ENCODE measurements around the gene DUOXA1.

DNA sequence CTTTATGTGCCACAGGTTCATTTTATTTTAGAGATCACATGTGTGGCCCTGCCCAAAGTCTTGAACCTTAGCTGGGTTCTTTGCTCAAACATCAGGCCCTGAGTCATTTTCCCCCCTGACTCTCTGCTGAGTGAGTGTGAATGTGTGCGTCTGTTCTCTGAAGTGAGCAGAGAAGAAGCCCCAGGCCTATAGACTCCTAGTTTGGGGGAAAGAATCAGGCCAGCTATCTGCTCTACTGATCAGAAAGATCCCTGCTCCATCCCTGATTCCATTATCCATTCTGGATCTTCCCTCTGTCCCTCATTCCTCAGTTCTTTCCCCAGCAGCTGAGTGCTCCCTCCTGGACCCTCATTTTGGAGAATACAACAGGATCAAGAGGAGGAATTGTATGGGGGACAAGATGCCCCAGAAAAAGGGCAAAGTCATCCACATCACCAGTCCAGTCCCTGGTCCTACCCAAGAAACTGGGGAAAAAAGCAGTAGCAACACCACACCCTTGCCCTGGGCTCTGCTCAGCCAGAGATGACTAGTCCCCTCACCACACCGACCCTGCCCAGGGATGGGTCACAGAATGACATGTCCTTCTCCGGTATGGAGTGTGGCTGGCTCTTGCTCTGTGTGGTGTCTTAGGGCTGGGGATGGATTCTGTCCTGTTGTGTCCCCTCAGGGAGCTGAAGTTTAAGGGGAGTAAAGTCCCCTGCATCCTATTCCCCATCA, 3.3 kb upstream of the DUOXA1 start:
- TF ChIP-seq PATZ1 (CRISPR knock-in tag; IDR thresholded peaks at IDR 0.05; ENCODE audit: borderline replicate concordance): no peak
- TF ChIP-seq PPARA (CRISPR knock-in tag; IDR thresholded peaks at IDR 0.05; ENCODE audit: borderline replicate concordance): no peak
- TF ChIP-seq ZFP30 (CRISPR knock-in tag; IDR thresholded peaks at IDR 0.05): no peak
- TF ChIP-seq ARNTL (CRISPR knock-in tag; IDR thresholded peaks at IDR 0.05; ENCODE audit: borderline replicate concordance, low read depth): no peak
- no peak for TF ChIP-seq TCF4 (CRISPR knock-in tag; IDR thresholded peaks at IDR 0.05; ENCODE audit: borderline replicate concordance)
- no peak for TF ChIP-seq GLIS3 (CRISPR knock-in tag; IDR thresholded peaks at IDR 0.05)

Data from SK-N-SH treated with all-trans-retinoic acid at 6 μM for 48 hours (cell line).